KMS-11 (cell line): ENCODE measurements around the gene SEMA5A.

ENCODE experiments used
- H2AFZ ChIP-seq: fragments of 200-600 bp; sonication (generic); 2 replicates; pipeline ENCODE4 v1.6.1; 2016; ENCODE audit warnings: antibody characterized with exemption, mixed run types, low read depth
- H3K27ac ChIP-seq: fragments of 200-600 bp; sonication (generic); 2 replicates; pipeline ENCODE4 v1.6.1; 2016; ENCODE audit warnings: mild to moderate bottlenecking, mixed run types
- H3K27me3 ChIP-seq: fragments of 200-600 bp; sonication (generic); 2 replicates; pipeline ENCODE4 v1.6.1; 2017; ENCODE audit warnings: mild to moderate bottlenecking, low read depth, mixed run types, moderate library complexity; ENCODE audit not compliant: insufficient read depth
- H3K36me3 ChIP-seq: fragments of 200-600 bp; sonication (generic); 2 replicates; pipeline ENCODE4 v1.6.1; 2017; ENCODE audit warnings: mild to moderate bottlenecking, mixed run types; ENCODE audit not compliant: insufficient read depth
- H3K4me1 ChIP-seq: fragments of 200-600 bp; sonication (generic); 2 replicates; pipeline ENCODE4 v1.6.1; 2016; ENCODE audit warnings: mild to moderate bottlenecking, low read depth, mixed run types; ENCODE audit not compliant: poor library complexity, severe bottlenecking
- H3K4me2 ChIP-seq: fragments of 200-600 bp; sonication (generic); 2 replicates; pipeline ENCODE4 v1.7.0; 2016; ENCODE audit warnings: mild to moderate bottlenecking, mixed run types
- H3K4me3 ChIP-seq: fragments of 200-600 bp; sonication (generic); IDR thresholded peaks from 2 replicates; pipeline ENCODE4 v1.6.1; 2017; ENCODE audit warnings: low read depth, low read length, mixed read lengths; ENCODE audit not compliant: insufficient read depth
- H3K79me2 ChIP-seq: fragments of 200-600 bp; sonication (generic); 2 replicates; pipeline ENCODE4 v1.6.1; 2016; ENCODE audit warnings: low read depth, mixed run types; ENCODE audit not compliant: insufficient read depth
- H3K9ac ChIP-seq: fragments of 200-600 bp; sonication (generic); 2 replicates; pipeline ENCODE4 v1.6.1; 2016; ENCODE audit warnings: mild to moderate bottlenecking, mixed run types
- H4K20me1 ChIP-seq: fragments of 200-600 bp; sonication (generic); 2 replicates; pipeline ENCODE4 v1.6.1; 2016; ENCODE audit warnings: mild to moderate bottlenecking, mixed run types; ENCODE audit not compliant: insufficient read depth
- TF ChIP-seq, protein P1 (sequence below): fragments of 200-600 bp; sonication (generic); conservative IDR thresholded peaks from 2 replicates; pipeline ENCODE4 v1.6.1; 2017; ENCODE audit warnings: low read depth, mild to moderate bottlenecking, antibody characterized with exemption, low read length, moderate library complexity, mixed read lengths

SEMA5A gene

DNA sequence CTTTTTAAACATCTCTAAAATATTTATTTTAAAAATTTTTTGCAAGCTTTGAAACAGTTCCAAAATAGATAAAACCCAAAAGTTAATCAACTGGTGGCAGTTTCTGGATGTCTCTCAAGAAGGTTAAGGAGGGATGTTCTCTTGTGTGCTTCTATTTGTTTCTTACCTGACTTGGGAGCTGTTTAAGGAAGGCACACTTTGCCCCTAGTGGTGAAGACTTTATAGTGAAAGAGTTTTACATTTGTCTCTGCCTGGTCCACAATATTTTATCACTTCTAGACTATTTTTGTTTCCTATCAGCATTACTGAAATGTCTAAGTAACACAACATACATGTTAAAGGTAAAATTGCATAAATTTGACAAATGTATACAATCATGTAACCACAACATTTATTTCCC, 552.8 kb downstream of the SEMA5A start:
- no peaks in the 10 kb centered on the region for H3K79me2 ChIP-seq
- no peaks in the 10 kb centered on the region for H3K27me3 ChIP-seq
- H3K27ac ChIP-seq, result no peak overlapping the region
- H3K36me3 ChIP-seq, result no peaks in the 10 kb centered on the region
- no peak overlapping the region for H3K4me3 ChIP-seq
- TF ChIP-seq, protein P1, sequence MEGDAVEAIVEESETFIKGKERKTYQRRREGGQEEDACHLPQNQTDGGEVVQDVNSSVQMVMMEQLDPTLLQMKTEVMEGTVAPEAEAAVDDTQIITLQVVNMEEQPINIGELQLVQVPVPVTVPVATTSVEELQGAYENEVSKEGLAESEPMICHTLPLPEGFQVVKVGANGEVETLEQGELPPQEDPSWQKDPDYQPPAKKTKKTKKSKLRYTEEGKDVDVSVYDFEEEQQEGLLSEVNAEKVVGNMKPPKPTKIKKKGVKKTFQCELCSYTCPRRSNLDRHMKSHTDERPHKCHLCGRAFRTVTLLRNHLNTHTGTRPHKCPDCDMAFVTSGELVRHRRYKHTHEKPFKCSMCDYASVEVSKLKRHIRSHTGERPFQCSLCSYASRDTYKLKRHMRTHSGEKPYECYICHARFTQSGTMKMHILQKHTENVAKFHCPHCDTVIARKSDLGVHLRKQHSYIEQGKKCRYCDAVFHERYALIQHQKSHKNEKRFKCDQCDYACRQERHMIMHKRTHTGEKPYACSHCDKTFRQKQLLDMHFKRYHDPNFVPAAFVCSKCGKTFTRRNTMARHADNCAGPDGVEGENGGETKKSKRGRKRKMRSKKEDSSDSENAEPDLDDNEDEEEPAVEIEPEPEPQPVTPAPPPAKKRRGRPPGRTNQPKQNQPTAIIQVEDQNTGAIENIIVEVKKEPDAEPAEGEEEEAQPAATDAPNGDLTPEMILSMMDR, result peak; percentile 36
- H3K4me2 ChIP-seq, result no peak overlapping the region
- H4K20me1 ChIP-seq, result no peaks in the 10 kb centered on the region
- H3K9ac ChIP-seq, result no peak overlapping the region
- H3K4me1 ChIP-seq, result no peaks in the 10 kb centered on the region
- no peak overlapping the region for H2AFZ ChIP-seq
